DOHH2 (cell line): ENCODE results near the gene UGT1A3.

ENCODE experiments used
- H3F3A ChIP-seq: fragments of 200-600 bp; sonication (generic), shearing (Covaris generic); 2 replicates; pipeline ENCODE4 v1.6.0; 2016; ENCODE audit warnings: antibody characterized with exemption, mild to moderate bottlenecking; ENCODE audit not compliant: control insufficient read depth, insufficient read depth
- H3K27ac ChIP-seq: fragments of 200-600 bp; sonication (generic); 2 replicates; pipeline ENCODE4 v1.5.1; 2014; ENCODE audit warnings: low read depth, mild to moderate bottlenecking, low read length, moderate library complexity
- H3K27me3 ChIP-seq: fragments of 200-600 bp; sonication (generic); 2 replicates; pipeline ENCODE4 v1.6.1; 2014; ENCODE audit warnings: mild to moderate bottlenecking, low read length, mixed read lengths; ENCODE audit not compliant: control insufficient read depth
- H3K36me3 ChIP-seq: fragments of 200-600 bp; sonication (generic); 2 replicates; pipeline ENCODE4 v1.6.1; 2014; ENCODE audit warnings: mild to moderate bottlenecking, low read length, moderate library complexity, mixed read lengths; ENCODE audit not compliant: control insufficient read depth
- H3K4me1 ChIP-seq: fragments of 200-600 bp; sonication (generic); 2 replicates; pipeline ENCODE4 v1.6.1; 2014; ENCODE audit warnings: mild to moderate bottlenecking, low read length, mixed read lengths; ENCODE audit not compliant: control insufficient read depth
- H3K4me2 ChIP-seq: fragments of 200-600 bp; sonication (generic); 2 replicates; pipeline ENCODE4 v1.6.0; 2014; ENCODE audit warnings: mild to moderate bottlenecking, low read length, moderate library complexity
- H3K4me3 ChIP-seq: fragments of 200-600 bp; sonication (generic); 2 replicates; pipeline ENCODE4 v1.5.1; 2014; ENCODE audit warnings: mild to moderate bottlenecking, low read length, mixed read lengths
- H3K79me2 ChIP-seq: fragments of 200-600 bp; sonication (generic); 2 replicates; pipeline ENCODE4 v1.6.1; 2014; ENCODE audit warnings: mild to moderate bottlenecking, low read length, mixed read lengths; ENCODE audit not compliant: control insufficient read depth
- H3K9me2 ChIP-seq: fragments of 200-600 bp; sonication (generic); replicated peaks from 2 replicates; pipeline ENCODE4 v1.6.1; 2014; ENCODE audit warnings: mild to moderate bottlenecking, low read length, mixed read lengths; ENCODE audit not compliant: control insufficient read depth
- H3K9me3 ChIP-seq: fragments of 200-600 bp; sonication (generic); 2 replicates; pipeline ENCODE4 v1.6.1; 2014; ENCODE audit warnings: antibody characterized with exemption, low read length, mixed read lengths; ENCODE audit not compliant: control insufficient read depth, insufficient read depth
- H4K20me1 ChIP-seq: fragments of 200-600 bp; sonication (generic); 2 replicates; pipeline ENCODE4 v1.6.0; 2014; ENCODE audit warnings: low read depth, mild to moderate bottlenecking, antibody characterized with exemption, low read length, moderate library complexity; ENCODE audit not compliant: control insufficient read depth, insufficient read depth
- EZH2phosphoT487 ChIP-seq: fragments of 200-600 bp; sonication (generic); IDR thresholded peaks from 2 replicates; pipeline ENCODE4 v1.6.1; 2017; ENCODE audit warnings: borderline replicate concordance, mild to moderate bottlenecking, antibody characterized with exemption, low read length, moderate library complexity, mixed read lengths
- TF ChIP-seq, protein P1 (sequence below): fragments of 200-600 bp; sonication (generic); IDR thresholded peaks from one replicate; pipeline ENCODE4 v1.5.1; 2014; ENCODE audit warnings: antibody characterized with exemption, mild to moderate bottlenecking, low read depth, low read length; ENCODE audit not compliant: poor library complexity, severe bottlenecking

Gene UGT1A3

DNA sequence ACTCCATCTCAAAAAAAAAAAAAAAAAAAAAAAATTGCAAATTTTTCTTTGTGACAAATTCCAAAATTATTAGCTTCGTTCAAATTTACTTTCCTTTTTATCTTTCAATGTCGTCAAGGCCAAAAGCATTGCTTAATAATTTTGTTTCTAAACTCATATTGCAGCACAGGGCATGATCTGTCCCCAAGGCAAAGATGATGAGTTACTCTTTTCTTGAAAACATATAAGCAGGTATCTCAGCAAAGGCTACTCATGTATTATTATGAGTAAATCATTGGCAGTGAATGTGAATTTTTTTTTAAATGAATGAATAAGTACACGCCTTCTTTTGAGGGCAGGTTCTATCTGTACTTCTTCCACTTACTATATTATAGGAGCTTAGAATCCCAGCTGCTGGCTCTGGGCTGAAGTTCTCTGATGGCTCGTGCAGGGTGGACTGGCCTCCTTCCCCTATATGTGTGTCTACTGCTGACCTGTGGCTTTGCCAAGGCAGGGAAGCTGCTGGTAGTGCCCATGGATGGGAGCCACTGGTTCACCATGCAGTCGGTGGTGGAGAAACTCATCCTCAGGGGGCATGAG is 47.2 kb upstream of the UGT1A3 start, which contains the start of gene UGT1A7:
Gene UGT1A7, plus strand, starts transcription at position 381 of the 579 bp plus-strand sequence. Its CDS starts 37 bp downstream, at position 418.
- no peaks in the 10 kb centered on the region for H3K9me3 ChIP-seq
- H3K4me3 ChIP-seq = no peak within 1 kb of the TSS
- H3K4me1 ChIP-seq = peaks cover 9% of the 10 kb centered on the region
- H3K4me2 ChIP-seq = peak within 1 kb of the TSS; percentile 32
- TF ChIP-seq, protein P1, sequence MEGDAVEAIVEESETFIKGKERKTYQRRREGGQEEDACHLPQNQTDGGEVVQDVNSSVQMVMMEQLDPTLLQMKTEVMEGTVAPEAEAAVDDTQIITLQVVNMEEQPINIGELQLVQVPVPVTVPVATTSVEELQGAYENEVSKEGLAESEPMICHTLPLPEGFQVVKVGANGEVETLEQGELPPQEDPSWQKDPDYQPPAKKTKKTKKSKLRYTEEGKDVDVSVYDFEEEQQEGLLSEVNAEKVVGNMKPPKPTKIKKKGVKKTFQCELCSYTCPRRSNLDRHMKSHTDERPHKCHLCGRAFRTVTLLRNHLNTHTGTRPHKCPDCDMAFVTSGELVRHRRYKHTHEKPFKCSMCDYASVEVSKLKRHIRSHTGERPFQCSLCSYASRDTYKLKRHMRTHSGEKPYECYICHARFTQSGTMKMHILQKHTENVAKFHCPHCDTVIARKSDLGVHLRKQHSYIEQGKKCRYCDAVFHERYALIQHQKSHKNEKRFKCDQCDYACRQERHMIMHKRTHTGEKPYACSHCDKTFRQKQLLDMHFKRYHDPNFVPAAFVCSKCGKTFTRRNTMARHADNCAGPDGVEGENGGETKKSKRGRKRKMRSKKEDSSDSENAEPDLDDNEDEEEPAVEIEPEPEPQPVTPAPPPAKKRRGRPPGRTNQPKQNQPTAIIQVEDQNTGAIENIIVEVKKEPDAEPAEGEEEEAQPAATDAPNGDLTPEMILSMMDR = no peak
- TF ChIP-seq EZH2phosphoT487 = no peak
- no peaks in the 10 kb centered on the region for H3K36me3 ChIP-seq
- H3K27ac ChIP-seq = no peak within 1 kb of the TSS
- H3K27me3 ChIP-seq = no peaks in the 10 kb centered on the region; the same call in 1 of the 2 replicates
- H3F3A ChIP-seq = no peaks in the 10 kb centered on the region
- H4K20me1 ChIP-seq = no peaks in the 10 kb centered on the region
- no peaks in the 10 kb centered on the region for H3K9me2 ChIP-seq
- H3K79me2 ChIP-seq = no peaks in the 10 kb centered on the region

DNA sequence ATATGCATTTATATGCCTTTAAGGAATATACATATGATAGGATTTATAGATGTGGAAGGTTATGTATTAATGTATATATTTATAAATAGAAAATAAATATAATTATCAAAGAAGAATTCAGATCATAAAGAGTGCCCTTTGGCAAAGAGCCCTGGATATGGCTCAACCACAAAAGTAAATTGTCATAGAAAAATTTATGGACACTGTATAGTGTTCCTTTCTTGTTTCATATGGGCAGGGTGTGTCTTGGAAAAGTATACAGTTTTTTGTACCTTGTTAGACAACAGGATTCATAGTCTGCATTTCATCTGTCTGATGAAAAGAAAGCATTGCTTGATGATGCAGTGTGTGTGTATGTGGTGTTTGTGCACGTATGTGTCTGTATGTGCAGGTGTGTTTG is 44.2 kb upstream of the UGT1A3 start:
- TF ChIP-seq, protein P1 = no peak
- TF ChIP-seq EZH2phosphoT487 = no peak

DNA sequence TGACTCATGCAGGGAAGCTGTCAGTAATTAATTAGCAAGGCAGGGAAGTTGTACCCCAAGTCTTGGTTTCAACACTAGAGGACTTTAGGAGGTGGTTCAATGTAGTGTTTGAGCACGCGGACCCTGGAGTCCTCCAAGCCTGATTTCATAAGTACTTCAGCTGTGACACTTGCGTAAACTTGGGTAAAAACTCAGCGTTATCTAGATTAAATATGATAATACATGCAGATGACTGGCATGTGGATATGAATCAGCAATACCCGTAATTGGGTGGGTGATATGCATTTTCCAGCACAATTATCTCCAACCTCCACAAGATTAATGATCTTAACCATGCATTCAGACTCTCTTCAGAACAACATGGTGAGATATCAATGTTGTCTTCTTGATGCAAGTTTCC is 41.9 kb upstream of the UGT1A3 start:
- no peak for TF ChIP-seq EZH2phosphoT487
- TF ChIP-seq, protein P1 = no peak
- Histone ChIP-seq H3K79me2 (no peaks in the 10 kb centered on the region), H3K9me2 (no peaks in the 10 kb centered on the region), H3K4me1 (peaks cover 9% of the 10 kb centered on the region), H3K27ac (no peak overlapping the region), H3K4me3 (no peak overlapping the region), H3K9me3 (no peaks in the 10 kb centered on the region), H3F3A (no peaks in the 10 kb centered on the region), H4K20me1 (no peaks in the 10 kb centered on the region), H3K27me3 (peaks cover 9% of the 10 kb centered on the region), H3K4me2 (no peak overlapping the region), H3K36me3 (no peaks in the 10 kb centered on the region)

More for the DNA sequence above, 44.2 kb upstream of the UGT1A3 start:
- Histone ChIP-seq H4K20me1 (no peaks in the 10 kb centered on the region), H3K36me3 (no peaks in the 10 kb centered on the region), H3K27ac (no peak overlapping the region), H3K27me3 (peaks cover 5% of the 10 kb centered on the region; the same call in 1 of the 2 replicates), H3K79me2 (no peaks in the 10 kb centered on the region), H3F3A (no peaks in the 10 kb centered on the region), H3K9me2 (no peaks in the 10 kb centered on the region), H3K4me3 (no peak overlapping the region), H3K4me1 (peaks cover 9% of the 10 kb centered on the region), H3K4me2 (no peak overlapping the region), H3K9me3 (no peaks in the 10 kb centered on the region)
